OCI-M2 (cell line): ENCODE data around the gene ZKSCAN8.
"Not testable (repeated sequence)": the region's sequence is repeated elsewhere in the genome, so short reads cannot be mapped to it uniquely, and the experiment has no call there.

ENCODE experiments used
- DNase-seq: peaks from one replicate; lab custom pipeline; 2025; ENCODE audit not compliant: unreplicated experiment; lab: John Stamatoyannopoulos, UW

ZKSCAN8 gene

GRCh38 chr6:28141500-28142329 lies at the start of gene ZKSCAN8:
TSS of gene ZKSCAN8 (plus strand) at chr6:28141883. CDS start at chr6:28148408, 6,525 bp downstream.
- peak; percentile 83 for DNase-seq

GRCh38 chr6:28102222-28102621 lies 39.5 kb upstream of the ZKSCAN8 start:
- DNase-seq: not testable (repeated sequence)

GRCh38 chr6:28102699-28103098 lies 39.0 kb upstream of the ZKSCAN8 start:
- DNase-seq: not testable (repeated sequence)

DNA sequence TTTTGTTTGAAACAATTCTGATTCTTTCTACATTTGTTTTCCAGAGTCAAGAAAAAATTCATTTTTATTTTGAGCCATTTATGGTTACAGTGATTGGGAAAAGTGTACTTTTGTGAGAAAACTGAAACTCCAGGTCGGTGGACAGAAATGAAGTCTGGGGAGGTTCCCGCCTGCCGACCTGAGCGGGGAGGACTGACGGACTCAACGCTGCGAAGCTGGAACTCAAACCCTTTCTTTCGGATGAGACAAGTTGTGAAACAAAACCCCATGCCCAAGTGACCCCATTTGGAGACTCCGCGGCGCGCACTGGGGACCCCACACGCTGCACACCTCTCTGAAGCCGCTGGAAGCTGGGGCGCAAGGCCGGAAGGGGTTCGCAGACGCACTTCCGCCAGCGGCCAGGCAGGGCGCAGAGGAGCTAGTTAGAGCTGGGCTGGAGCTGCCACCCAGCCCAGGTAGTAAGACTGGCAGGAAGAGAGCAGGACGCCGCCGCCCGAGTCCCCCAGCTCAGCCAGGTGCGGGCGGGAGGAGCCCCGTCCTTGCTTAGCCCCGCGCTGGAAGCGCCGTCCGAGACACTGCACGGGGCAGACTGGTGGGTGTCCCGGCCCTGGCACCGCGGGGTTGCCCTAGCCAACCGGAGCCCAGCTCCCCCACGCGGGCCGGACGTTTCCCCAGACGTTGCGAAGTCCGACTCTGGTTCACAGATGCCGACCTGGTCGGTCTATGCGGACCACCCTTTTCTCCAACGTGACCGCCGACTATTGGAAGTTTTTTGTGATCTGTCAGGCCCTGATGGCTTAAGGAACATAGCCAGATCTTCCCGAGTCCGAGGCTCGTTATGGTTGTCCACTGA lies 37.1 kb upstream of the ZKSCAN8 start:
- DNase-seq: peak; percentile 58

DNA sequence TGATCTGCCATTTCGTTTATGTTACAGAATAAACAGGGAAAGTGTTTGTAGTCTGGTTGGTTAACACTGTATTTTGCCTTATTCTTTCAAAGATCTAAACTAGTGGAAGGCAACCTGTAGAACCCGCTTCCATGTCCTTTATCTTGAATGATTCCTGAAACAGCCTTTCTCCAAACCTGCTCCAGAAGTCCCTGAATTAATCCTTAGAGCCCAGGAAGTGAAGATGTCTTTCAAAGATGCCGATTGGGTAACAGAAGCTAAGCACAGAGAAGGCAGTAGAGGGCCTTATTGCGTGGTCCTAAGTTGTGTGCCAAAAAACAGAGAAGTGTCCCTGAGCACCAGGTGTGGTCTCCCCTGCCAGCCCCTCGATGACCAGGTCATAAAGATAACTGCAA lies 36.4 kb upstream of the ZKSCAN8 start:
- DNase-seq: no peak

- no peak for DNase-seq
Observed at GRCh38 chr6:28107506-28107905, 34.2 kb upstream of the ZKSCAN8 start.

GRCh38 chr6:28111964-28112363 lies 29.7 kb upstream of the ZKSCAN8 start:
- DNase-seq: no peak

- DNase-seq: no peak
Observed at GRCh38 chr6:28115799-28116198, 25.9 kb upstream of the ZKSCAN8 start.

- DNase-seq: no peak
Observed at GRCh38 chr6:28117386-28118050, 24.2 kb upstream of the ZKSCAN8 start.

- DNase-seq: no peak
Observed at GRCh38 chr6:28118217-28118616, 23.5 kb upstream of the ZKSCAN8 start.

GRCh38 chr6:28121876-28122275 lies 19.8 kb upstream of the ZKSCAN8 start:
- DNase-seq: no peak

DNA sequence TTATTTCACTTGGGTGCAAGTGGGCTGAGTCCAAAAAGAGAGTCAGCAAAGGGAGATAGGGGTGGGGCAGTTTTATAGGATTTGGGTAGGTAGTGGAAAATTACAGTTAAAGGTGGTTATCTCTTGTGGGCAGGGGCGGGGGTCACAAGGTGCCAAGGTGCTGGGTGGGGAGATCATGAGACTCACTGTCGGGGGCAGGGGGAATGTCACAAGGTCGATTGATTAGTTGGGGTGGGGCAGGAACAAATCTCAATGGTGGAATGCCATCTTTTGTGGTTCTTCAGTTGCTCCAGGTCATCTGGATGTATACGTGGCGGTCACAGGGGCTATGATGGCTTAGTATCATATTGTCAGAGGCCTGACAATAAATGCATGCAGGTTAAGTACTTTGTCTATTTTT lies 19.4 kb upstream of the ZKSCAN8 start:
- not testable (repeated sequence) for DNase-seq

GRCh38 chr6:28124350-28124970 lies 17.2 kb upstream of the ZKSCAN8 start, which contains the start of gene ZSCAN16:
TSS of gene ZSCAN16 (plus strand) at chr6:28124609. CDS start at chr6:28125444, 835 bp downstream.
- DNase-seq: no peak

GRCh38 chr6:28124971-28125353 lies 16.7 kb upstream of the ZKSCAN8 start:
- no peak for DNase-seq

DNA sequence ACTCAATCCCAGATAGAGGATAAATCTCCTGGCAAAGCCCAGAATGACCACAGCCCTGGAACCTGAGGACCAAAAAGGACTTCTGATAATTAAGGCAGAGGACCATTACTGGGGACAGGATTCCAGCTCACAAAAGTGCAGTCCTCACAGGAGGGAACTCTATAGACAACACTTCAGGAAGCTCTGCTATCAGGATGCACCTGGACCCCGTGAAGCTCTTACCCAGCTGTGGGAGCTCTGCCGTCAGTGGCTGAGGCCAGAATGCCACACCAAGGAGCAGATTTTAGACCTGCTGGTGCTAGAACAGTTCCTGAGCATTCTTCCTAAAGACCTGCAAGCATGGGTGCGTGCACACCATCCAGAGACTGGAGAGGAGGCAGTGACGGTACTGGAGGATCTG lies 16.3 kb upstream of the ZKSCAN8 start:
- no peak for DNase-seq

DNA sequence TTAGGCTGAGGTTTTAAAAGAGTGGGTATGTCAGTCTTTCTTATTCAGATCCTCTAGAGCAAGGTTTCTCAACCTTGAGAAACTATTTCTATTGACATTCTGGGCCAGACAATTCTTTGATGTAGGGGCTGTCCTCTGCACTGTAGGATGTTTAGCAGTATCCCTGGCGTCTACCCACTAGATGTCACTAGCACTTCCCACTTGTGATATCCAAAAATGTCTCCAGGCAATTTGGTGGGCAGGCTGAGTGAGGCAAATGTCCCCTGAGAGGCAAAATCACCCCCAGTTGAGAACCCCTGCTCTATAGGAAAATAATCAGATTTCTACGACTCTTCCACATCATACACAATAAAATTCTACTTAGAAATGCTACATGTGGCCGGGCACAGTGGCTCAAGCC lies 7.7 kb upstream of the ZKSCAN8 start:
- no peak for DNase-seq

- no peak for DNase-seq
Observed at GRCh38 chr6:28134716-28135115, 7.0 kb upstream of the ZKSCAN8 start.

- no peak for DNase-seq
Observed at GRCh38 chr6:28135393-28135792, 6.3 kb upstream of the ZKSCAN8 start.

GRCh38 chr6:28136585-28137504 lies 4.8 kb upstream of the ZKSCAN8 start:
- DNase-seq: peak; percentile 67

DNA sequence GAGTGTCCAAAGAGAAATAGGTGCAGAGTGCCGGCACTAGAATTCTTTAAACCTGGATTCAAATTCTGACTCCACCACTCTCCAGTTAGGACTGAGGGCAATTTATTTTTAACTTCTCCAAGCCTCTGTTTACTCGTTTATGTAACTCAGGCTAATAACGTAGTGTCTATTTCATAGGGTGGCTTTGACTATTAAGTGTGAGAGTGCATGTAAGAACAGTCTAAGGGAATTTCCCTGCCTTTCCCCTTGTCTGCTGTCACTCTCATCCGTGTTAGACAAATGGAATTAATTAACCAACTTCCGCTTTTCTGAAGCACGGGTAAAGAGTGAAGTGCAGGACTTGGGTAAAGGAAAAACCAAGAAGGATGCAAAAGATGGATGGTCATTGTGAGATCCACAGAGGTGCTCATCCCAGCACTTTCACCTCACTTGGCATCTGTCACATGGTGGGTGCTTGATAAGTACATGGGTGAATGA lies 4.1 kb upstream of the ZKSCAN8 start:
- no peak for DNase-seq
